ENCODE results near the gene SLC5A6. TPM values are rescaled to one million over a fixed set of nuclear protein-coding genes. Genes with fewer than 3 reads are reported as not detected.

The SLC5A6 gene
- total and polyA plus RNA-seq, 2 donors, result 8.2 to 17.7 TPM

GRCh38 chr2:27222407-27222806 is 10.3 kb upstream of the SLC5A6 start:
- WGBS, result 98% methylated on average over 5 of the region's 5 CpGs
- Histone ChIP-seq H3K36me3 (ENCODE audit: insufficient read depth) (peaks cover 2% of the 10 kb centered on the region), H3K27ac (ENCODE audit: low read depth) (no peak overlapping the region), H3K4me1 (ENCODE audit: insufficient read depth) (no peaks in the 10 kb centered on the region), H3K4me3 (ENCODE audit: low read depth, low read length) (no peak overlapping the region)
- DNase-seq (ENCODE audit: extremely low spot score), result no peak

GRCh38 chr2:27221166-27221565 is 9.1 kb upstream of the SLC5A6 start:
- H3K4me1 ChIP-seq (ENCODE audit: insufficient read depth), result no peaks in the 10 kb centered on the region
- DNase-seq (ENCODE audit: extremely low spot score), result no peak
- no peak overlapping the region for H3K4me3 ChIP-seq (ENCODE audit: low read depth, low read length)
- H3K36me3 ChIP-seq (ENCODE audit: insufficient read depth), result peaks cover 2% of the 10 kb centered on the region
- H3K27ac ChIP-seq (ENCODE audit: low read depth), result no peak overlapping the region
- WGBS, result 91% methylated on average over 3 of the region's 3 CpGs

- Histone ChIP-seq H3K27ac (ENCODE audit: low read depth) (no peak overlapping the region), H3K4me3 (ENCODE audit: low read depth, low read length) (no peak overlapping the region), H3K4me1 (ENCODE audit: insufficient read depth) (no peaks in the 10 kb centered on the region), H3K36me3 (ENCODE audit: insufficient read depth) (peaks cover 2% of the 10 kb centered on the region)
- whole genome bisulfite sequencing, result 96% methylated on average over 7 of the region's 7 CpGs
- DNase-seq (ENCODE audit: extremely low spot score), result no peak
Observed at GRCh38 chr2:27220091-27220490, 8.0 kb upstream of the SLC5A6 start.

- no peak for DNase-seq (ENCODE audit: extremely low spot score)
- H3K4me1 ChIP-seq (ENCODE audit: insufficient read depth), result no peaks in the 10 kb centered on the region
- 85% methylated on average over 2 of the region's 2 CpGs for WGBS
- no peak overlapping the region for H3K27ac ChIP-seq (ENCODE audit: low read depth)
- H3K36me3 ChIP-seq (ENCODE audit: insufficient read depth), result peaks cover 2% of the 10 kb centered on the region
- no peak overlapping the region for H3K4me3 ChIP-seq (ENCODE audit: low read depth, low read length)
Observed at GRCh38 chr2:27219091-27219490, 7.0 kb upstream of the SLC5A6 start.

- peaks cover 2% of the 10 kb centered on the region for H3K36me3 ChIP-seq (ENCODE audit: insufficient read depth)
- no peak for DNase-seq (ENCODE audit: extremely low spot score)
- 86% methylated on average over 4 of the region's 4 CpGs for WGBS
Observed at GRCh38 chr2:27218614-27219013, 6.5 kb upstream of the SLC5A6 start.

GRCh38 chr2:27217173-27218121 is 5.4 kb upstream of the SLC5A6 start, which contains the start of gene CAD:
Gene CAD (plus strand): TSS chr2:27217369. CDS start chr2:27217552, 183 bp downstream.
- Histone ChIP-seq H3K4me1 (ENCODE audit: insufficient read depth) (no peaks in the 10 kb centered on the region), H3K27ac (ENCODE audit: low read depth) (peak within 1 kb of the TSS; percentile 14), H3K36me3 (ENCODE audit: insufficient read depth) (peaks cover 2% of the 10 kb centered on the region), H3K4me3 (ENCODE audit: low read depth, low read length) (peak within 1 kb of the TSS; percentile 54)
- WGBS, result under 1% methylated on average over 72 of the region's 72 CpGs
- peak; percentile 32 for DNase-seq (ENCODE audit: extremely low spot score)

More at GRCh38 chr2:27218614-27219013, 6.5 kb upstream of the SLC5A6 start:
- no peak overlapping the region for H3K4me3 ChIP-seq (ENCODE audit: low read depth, low read length)
- no peaks in the 10 kb centered on the region for H3K4me1 ChIP-seq (ENCODE audit: insufficient read depth)
- H3K27ac ChIP-seq (ENCODE audit: low read depth), result no peak overlapping the region

- 84% methylated on average over 13 of the region's 13 CpGs for WGBS
Observed at GRCh38 chr2:27216416-27217137, 4.5 kb upstream of the SLC5A6 start.

GRCh38 chr2:27214941-27215340 is 2.9 kb upstream of the SLC5A6 start:
- 85% methylated on average over 3 of the region's 3 CpGs for WGBS
- Histone ChIP-seq H3K4me3 (ENCODE audit: low read depth, low read length) (no peak overlapping the region), H3K4me1 (ENCODE audit: insufficient read depth) (no peaks in the 10 kb centered on the region), H3K36me3 (ENCODE audit: insufficient read depth) (no peaks in the 10 kb centered on the region), H3K27ac (ENCODE audit: low read depth) (no peak overlapping the region)
- DNase-seq (ENCODE audit: extremely low spot score), result no peak

More at GRCh38 chr2:27216416-27217137, 4.5 kb upstream of the SLC5A6 start:
- peaks cover 2% of the 10 kb centered on the region for H3K36me3 ChIP-seq (ENCODE audit: insufficient read depth)
- H3K27ac ChIP-seq (ENCODE audit: low read depth), result no peak overlapping the region
- peak overlapping the region; percentile 54 for H3K4me3 ChIP-seq (ENCODE audit: low read depth, low read length)
- DNase-seq (ENCODE audit: extremely low spot score), result no peak
- no peaks in the 10 kb centered on the region for H3K4me1 ChIP-seq (ENCODE audit: insufficient read depth)

GRCh38 chr2:27212626-27213471 is 781 bp upstream of the SLC5A6 start:
- Histone ChIP-seq H3K4me1 (ENCODE audit: insufficient read depth) (no peaks in the 10 kb centered on the region), H3K36me3 (ENCODE audit: insufficient read depth) (no peaks in the 10 kb centered on the region), H3K27ac (ENCODE audit: low read depth) (peak overlapping the region; percentile 96), H3K4me3 (ENCODE audit: low read depth, low read length) (peak overlapping the region; percentile 68)
- no peak for DNase-seq (ENCODE audit: extremely low spot score)
- WGBS, result 6% methylated on average over 34 of the region's 34 CpGs

GRCh38 chr2:27211241-27211942 is 676 bp downstream of the SLC5A6 start:
- Histone ChIP-seq H3K4me3 (ENCODE audit: low read depth, low read length) (peak overlapping the region; percentile 68), H3K36me3 (ENCODE audit: insufficient read depth) (no peaks in the 10 kb centered on the region), H3K27ac (ENCODE audit: low read depth) (no peak overlapping the region), H3K4me1 (ENCODE audit: insufficient read depth) (no peaks in the 10 kb centered on the region)
- WGBS, result 3% methylated on average over 48 of the region's 48 CpGs
- DNase-seq (ENCODE audit: extremely low spot score), result no peak

- Histone ChIP-seq H3K36me3 (ENCODE audit: insufficient read depth) (peaks cover 2% of the 10 kb centered on the region), H3K4me1 (ENCODE audit: insufficient read depth) (no peaks in the 10 kb centered on the region), H3K4me3 (ENCODE audit: low read depth, low read length) (no peak overlapping the region), H3K27ac (ENCODE audit: low read depth) (no peak overlapping the region)
- 79% methylated on average over 6 of the region's 6 CpGs for WGBS
- no peak for DNase-seq (ENCODE audit: extremely low spot score)
Observed at GRCh38 chr2:27209621-27210401, 2.3 kb downstream of the SLC5A6 start.

- 92% methylated on average over 4 of the region's 4 CpGs for WGBS
- H3K4me1 ChIP-seq (ENCODE audit: insufficient read depth), result no peaks in the 10 kb centered on the region
- peaks cover 2% of the 10 kb centered on the region for H3K36me3 ChIP-seq (ENCODE audit: insufficient read depth)
- DNase-seq (ENCODE audit: extremely low spot score), result no peak
- no peak overlapping the region for H3K4me3 ChIP-seq (ENCODE audit: low read depth, low read length)
- no peak overlapping the region for H3K27ac ChIP-seq (ENCODE audit: low read depth)
Observed at GRCh38 chr2:27208486-27209050, 3.5 kb downstream of the SLC5A6 start.
